Measurements from ENCODE around the gene DLGAP1. TPM values are rescaled to one million over a fixed set of nuclear protein-coding genes. Genes with fewer than 3 reads are reported as not detected.

Gene DLGAP1
- total and polyA plus RNA-seq, 3 donors from 2014 or later, result 18.6 to 93.8 (median 69.1) TPM

Small RNA genes lying within 50 kb of the gene (microRNA-seq; reads per million reads assigned to microRNA genes)
- 5.6 to 9.7 reads per million in 2 donors for gene MIR6718 (ENCODE audit: borderline number of aligned reads in 2 of 2, borderline replicate concordance in 1 of 2)

Small RNA genes lying within 50 kb of the gene (small RNA-seq; reads per million reads assigned to genes)
- gene AP005208.1 (0 reads per million in 2 donors), gene AP005403.1 (0 reads per million in 2 donors), gene MIR6718 (0.09 to 0.18 reads per million in 2 donors), gene RN7SL39P (0 reads per million in 2 donors), gene RNU6-831P (0 reads per million in 2 donors)

All from testis (tissue), 3 donors.